H4 (cell line): ENCODE measurements around the gene USB1. TPM values are rescaled to one million over a fixed set of nuclear protein-coding genes. Genes with fewer than 3 reads are reported as not detected.
A peak's percentile ranks its signal among the peaks of the same experiment; 100 is the strongest.

ENCODE experiments used
- DNase-seq: peaks from one replicate; pipeline ENCODE4 v3.0.0-alpha.2; 2015; ENCODE audit warnings: low spot score
- total RNA-seq: library from RNA; depleted of rRNA; stranded (reverse); fragments of >200 nt; shearing (Covaris generic); gene quantifications from 2 replicates; pipeline ENCODE4 v1.2.3, GENCODE V29; 2014; rRNA removed

Gene USB1, protein sequence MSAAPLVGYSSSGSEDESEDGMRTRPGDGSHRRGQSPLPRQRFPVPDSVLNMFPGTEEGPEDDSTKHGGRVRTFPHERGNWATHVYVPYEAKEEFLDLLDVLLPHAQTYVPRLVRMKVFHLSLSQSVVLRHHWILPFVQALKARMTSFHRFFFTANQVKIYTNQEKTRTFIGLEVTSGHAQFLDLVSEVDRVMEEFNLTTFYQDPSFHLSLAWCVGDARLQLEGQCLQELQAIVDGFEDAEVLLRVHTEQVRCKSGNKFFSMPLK
- 28.6 and 30.5 TPM in 2 replicates for total RNA-seq

DNA sequence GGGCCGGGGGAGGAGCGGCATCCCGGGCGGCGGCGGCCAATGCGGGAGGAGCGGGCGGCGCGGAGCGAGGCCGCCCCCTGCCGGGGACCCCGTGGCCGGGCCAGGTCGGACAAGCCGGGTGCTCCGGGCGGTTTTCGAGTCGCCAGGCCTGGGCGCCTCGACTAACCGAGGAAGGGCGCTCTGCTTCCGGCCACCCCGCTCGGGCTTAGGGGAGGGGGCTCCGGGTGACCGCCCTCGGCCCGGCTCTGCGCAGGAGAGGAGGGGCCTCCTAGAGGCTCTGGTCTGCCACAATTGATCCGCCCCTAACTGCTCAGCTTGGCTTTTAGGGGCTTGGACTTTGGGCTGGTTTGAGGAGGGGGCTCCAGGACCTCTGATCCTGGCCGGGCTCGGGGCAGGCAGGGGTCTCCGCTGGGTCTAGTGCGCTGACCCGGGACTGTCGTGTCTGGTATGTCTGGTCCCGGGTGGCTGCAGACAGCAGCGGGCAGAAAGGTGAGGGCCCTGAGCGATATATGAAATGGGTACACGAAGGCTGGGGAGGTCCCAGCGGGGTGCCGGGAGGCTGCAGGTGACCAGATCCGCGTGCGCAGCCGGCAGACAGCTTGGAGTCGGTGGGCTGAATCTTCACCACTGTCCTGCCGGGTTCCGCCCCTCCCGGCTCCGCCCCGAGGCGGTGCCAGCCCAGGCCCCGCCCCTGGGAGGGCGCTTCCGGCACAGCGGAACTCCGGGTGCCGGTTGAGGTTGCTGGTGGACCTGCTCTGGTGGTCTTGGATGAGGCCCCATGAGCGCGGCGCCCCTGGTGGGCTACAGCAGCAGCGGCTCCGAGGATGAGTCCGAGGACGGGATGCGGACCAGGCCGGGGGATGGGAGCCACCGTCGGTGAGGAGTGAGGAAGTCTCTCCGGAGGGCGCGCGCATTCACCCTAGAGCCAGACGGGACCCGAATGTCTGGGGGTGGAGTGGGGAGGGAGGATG is at the start of gene USB1:
TSS of gene USB1 (plus strand) at position 702 of the 971 bp plus-strand sequence. CDS start at position 779, 77 bp downstream.
- DNase-seq: peak; percentile 62

DNA sequence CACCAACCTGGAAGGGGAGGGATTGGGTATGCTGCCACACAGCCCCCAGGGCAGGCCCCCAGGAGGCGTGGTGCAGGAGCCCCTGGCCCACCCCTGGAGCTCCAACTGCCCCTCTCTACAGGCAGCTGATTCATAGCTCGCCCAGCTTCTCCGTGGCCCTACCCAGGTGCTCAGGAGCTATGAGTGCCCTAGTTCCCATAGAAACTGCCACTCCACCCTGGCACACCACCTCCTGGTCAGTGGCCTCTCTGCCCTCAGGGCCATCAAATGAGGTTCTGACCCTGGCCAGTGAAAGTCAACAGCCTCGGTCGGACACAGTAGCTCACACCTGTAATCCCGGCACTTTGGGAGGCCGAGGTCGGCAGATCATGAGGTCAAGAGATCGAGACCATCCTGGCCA is 48.3 kb upstream of the USB1 start:
- DNase-seq: no peak

DNA sequence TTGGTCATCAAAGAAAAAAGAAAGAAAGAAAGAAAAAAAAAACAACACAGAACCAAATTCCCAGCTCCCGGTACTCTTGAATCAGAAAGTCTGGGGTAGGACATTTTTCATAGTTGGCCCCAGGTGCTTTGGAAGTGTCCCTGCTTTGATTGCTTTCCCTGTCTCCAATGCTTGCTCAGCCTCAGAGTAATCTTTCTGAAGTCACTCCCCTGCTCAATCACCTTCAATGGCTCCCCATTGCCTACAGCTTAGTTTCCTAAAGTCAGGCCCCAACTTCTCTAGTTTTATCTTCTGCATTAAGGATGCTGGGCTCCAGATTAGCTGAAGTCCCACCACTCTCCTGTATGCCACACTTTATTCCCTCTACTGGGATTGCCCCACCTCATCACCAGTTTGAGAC is 47.4 kb upstream of the USB1 start:
- DNase-seq: no peak

DNA sequence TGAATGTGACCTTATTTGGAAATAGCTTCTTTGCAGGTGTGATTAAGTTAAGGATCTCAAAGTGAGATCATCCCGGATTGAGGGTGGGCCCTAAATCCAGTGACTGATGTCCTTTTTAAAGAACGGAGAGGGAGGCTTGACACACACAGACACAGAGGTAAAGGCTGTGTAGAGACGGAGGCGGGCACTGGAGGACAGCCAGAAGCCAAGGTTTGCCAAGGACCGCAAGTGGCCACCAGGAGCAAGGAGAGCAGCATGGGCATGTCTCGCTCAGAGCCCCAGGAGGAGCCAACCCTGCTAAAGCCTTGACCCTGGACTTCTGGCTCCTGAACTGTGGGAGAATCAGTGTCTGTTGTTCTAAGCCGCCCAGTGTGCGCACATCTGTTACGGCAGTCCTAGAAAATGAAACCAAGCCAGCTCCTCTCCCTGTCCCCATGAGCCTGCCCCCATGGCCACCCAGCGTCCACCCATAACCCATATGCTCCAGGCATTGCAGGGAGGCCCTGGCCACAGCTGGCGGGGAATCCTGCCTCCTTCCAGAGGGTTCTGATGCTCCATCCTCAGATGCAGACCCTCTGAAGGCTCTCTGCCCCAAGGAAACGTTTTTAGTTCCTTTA is 45.5 kb upstream of the USB1 start:
- DNase-seq: peak; percentile 59

DNA sequence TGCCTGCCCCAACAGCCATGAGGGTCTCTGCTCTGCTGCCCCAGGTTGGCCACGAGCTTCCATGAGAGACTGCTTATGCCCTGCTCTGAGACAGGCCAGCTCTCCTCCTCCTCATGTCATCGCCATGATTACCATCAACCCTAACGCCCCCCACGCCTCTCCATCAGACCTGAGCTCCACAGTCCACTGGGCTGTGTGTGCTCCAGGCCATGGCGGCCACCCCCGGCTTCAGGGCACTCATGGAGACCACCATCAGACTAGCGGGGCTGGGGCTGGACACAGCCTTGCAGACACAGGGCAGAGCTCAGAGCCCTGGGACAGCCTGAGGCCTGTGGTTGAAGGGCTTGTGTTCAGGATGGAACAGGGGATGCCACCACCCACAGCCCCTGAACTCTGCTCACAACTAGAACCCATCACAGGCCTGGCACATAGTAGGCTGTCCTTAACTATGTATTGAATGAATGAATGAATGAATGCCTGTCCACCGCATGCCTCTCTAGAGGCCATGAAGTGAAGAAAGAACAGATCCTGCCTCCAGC is 44.9 kb upstream of the USB1 start:
- no peak for DNase-seq

DNA sequence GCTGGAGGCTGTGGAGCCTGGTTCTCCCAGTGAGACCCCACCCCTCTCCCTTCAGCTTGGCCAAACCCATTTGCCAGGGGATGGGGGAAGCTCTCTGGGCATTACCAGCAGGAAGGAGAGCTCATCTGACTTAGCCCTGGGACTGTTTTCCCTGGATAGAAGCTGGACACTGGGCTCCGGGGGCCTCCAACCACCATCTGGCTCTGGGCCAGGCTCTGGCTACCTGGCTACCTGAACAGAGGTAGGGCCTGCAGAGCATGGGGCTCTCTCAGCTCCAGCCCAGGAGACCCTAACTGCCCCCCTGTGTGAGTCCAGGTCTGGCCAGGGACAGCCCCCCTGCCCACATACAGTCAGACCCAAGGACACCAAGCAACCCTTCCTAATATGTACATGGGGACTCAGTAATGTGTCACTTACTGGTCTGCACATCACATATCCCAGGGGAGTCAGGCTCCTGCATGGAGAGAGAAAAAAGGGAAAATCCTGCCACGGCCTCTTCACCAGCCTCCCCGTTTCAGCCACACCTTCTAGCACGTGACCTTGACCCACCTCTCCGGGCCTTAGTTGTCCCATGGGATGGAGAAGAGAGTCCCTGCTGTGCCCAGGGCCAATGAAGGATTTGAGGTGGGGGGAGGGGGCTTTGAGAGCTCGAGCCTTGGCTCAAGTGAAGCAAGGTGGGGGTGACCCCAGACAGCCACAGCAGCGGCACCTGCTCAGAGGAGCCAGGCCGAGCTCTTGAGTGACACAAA is 44.1 kb upstream of the USB1 start:
- DNase-seq: no peak

DNA sequence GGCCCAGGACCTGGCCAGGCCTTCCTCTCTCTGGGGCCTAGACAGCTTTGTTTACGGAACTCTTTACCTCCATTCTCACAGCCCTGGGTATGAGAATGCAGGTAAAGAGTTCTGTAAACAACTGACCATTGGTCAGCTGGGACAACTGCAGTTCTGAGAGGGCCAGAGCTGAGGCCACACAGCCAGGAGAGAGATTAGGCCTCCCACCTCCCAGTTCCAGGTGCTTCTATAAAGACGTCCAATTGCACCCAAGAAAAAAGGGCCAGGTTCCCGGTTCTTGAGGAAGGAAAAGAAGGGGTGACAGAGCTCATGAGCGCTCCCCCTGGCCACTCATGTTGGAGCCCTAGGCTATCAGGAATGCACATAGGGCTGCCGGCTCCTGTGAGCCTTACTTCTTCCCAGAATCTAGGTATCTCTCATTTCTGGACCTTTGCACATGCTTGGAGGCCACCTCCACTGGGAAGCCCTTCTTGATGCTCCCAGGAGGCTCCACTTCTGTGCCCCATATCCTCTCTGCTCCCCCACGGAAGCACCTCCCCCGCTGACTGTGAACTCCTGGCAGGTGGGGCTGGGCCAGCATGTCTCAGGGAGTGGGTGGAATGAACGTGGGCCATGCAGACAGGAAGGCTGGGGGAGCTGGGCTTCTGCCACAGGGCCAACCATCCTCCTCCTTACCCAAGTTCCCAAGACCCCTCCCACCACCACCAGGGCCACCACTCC is 43.4 kb upstream of the USB1 start:
- DNase-seq: no peak

DNA sequence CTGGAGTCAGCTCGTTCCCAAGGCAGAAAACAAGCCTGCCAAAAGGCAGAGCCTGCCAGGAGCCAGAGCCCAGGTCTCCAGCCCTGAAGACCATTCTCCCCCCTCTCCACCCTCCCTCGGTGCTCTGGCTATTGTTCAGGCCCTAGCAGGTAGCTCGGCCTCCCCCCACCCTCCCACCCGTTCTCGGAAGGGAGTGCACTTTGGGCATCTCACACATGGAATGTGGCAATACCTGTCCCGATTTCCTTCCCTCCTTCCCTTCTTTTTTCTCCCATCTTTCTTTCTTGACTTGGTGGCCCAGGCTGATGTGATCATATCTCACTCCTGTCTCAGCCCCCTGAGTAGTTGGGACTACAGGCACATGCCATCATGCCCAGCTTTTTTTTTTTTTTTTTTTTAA is 42.7 kb upstream of the USB1 start:
- DNase-seq: no peak

DNA sequence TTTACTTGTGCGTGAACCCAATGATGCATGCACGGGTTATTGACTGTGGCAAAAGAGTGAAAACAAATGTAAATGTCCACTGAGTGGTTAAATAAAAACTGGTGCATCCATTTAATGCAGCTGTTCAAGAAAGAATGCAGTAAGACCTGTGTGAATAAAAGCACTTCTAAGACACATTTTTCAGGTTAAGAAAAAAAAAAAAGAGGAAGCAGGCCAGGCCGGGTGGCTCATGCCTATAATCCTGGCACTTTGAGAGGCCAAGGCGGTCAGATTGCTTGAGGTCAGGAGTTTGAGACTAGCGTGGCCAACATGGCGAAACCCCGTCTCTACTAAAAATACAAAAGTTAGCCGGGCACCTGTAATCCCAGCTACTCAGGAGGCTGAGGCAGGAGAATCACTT is 42.1 kb upstream of the USB1 start:
- DNase-seq: no peak

DNA sequence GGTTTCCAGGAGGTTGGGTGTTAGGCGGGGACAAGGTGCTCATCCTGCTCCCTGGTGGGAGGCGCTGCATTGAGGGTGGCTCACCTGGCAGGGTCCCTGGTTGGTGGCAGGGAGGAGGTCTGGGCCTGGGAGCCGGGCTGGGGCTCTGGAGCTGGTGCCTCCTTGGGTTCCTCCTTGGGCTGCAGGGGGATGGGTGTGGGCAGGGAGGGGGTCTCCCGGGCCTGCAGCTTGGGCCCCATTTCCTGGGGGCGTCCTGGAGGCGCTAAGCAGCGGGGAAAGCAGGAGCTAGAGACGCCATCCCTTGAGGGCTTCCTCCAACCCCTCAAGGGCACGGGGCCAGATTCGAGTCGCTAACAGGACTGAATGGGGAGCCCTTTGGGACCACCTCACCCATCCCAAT is 41.4 kb upstream of the USB1 start:
- no peak for DNase-seq

DNA sequence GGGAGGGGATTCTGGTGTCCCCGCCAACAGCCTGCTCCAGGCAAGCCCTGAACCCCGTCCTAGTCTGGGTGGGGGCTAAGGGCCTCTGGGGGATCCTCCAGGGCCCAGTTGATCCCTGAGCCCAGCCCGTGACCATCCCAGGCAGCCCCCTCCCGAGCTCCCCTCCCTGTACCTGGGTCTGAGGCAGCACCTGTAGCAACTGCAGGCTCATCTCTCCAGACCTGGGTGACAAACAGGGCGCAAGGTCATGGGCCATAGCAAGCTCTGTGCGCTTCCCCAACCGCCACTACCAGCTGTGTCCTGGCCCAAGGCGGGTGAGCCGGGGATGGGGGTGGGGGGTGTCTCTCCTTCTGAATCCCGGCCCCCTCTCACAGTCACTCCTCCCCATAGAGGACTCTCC is 40.9 kb upstream of the USB1 start:
- DNase-seq: no peak

DNA sequence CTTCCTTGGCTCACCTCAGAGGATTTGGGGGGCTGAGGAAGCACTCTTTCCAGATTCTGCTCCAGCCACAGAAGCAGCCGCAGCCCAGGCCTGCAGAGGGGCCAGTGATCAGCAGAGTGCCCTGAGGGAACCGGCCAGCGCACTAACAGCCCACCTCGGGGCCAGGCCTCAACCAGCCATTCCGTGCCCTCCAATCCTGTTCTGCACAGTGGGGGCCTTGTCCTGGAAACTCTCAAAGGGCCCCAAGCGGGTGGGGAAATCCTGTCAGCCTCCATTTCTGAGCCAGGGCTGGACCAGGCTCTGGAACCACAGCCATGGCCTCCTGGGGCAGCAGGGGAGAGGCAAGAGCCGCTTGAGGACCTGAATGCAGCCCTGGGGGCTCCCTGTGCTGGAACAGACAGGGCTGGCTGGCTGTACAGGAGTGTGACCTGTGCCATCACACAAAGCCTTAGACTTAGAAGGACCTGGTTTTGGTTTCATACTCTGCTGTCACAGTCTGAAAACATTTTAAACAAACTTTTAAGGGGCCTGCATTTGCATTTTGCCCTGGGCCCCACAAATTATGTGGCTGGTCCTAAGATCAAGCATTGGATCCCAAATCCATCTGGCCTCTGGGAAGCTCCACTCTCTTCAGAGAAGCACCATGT is 40.3 kb upstream of the USB1 start:
- DNase-seq: no peak

DNA sequence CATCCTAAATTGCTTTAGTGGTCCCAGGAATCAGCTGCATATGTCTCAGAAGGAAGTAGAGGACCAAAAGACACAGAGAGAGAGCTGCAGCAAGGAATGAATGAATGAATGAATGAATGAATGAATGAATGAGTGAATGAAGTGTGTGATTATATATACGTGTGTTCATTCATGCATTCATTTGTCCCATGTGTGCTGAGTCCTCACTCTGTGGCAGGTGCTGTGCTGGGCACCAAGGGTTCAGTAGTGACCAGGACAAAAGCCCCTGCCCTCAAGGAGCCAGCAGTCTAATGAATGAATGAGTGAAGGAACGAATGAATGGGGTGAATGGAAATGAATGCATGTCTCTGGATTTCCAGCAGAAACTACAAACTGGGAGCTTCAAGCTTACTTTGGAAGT is 39.7 kb upstream of the USB1 start:
- no peak for DNase-seq

DNA sequence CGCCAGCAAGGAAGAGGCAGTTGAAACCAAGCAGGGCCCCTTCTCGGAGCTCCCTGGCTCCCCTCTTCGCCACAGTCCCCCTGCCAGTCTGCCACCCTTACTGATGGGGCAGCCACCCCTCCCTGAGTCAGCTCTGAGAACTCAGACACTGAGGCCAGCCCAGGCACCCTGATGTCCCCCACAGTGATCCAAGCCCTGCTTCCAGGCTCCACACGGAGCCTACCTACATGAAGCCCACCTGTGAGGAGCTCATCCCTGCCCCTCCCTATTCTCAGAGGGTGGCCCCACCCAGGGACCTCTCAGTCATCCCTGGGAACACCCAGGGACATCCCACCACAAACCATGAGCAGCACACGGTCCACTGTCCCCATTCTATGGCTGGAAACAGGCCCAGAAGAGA is 39.2 kb upstream of the USB1 start:
- DNase-seq: no peak

DNA sequence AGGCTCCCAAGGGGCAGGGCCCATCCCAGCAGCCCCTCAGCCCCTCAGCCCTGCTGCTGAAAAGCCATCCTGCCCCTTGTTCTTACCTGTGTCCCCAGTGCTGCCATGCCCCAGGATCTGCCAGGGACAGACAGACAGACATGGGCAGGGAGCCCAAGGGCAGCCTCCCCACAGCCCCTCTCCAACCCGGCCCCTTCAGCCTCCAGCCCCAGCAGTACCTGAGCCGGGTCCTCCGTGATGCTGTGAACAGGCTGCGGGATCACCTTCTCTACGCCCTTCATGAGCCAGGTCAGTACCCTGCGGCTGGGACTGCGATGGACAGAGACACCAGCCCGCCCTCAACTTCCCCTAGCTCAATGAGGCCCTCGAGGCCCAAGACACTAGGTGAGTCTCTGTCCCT is 38.5 kb upstream of the USB1 start:
- DNase-seq: no peak

DNA sequence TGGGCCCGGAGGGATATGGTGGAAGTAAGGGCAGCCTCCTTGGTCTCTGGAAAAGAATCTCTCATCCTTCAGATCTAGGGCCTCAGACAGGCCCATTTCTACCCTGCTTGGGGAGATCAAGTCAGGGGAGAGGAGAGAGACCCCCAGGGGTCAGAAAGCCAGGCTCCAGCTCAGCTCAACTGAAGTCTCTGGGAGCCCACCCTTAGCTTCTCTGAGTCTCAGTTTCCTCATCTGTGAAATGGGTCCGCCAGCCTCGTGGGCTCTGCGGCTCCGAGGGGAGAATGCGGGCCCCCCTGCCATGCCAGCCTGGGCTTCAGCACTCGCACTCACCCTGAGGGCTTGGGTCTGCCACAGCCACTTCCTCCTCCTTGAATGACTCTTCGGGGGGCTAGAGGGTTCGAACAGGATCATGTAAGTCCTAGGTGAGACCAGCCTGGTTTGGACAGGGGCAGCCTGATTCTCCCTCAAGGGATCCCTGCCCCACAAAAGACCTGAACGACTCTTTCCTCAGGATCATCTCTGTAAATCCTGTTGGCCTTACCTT is 37.0 kb upstream of the USB1 start:
- DNase-seq: no peak

DNA sequence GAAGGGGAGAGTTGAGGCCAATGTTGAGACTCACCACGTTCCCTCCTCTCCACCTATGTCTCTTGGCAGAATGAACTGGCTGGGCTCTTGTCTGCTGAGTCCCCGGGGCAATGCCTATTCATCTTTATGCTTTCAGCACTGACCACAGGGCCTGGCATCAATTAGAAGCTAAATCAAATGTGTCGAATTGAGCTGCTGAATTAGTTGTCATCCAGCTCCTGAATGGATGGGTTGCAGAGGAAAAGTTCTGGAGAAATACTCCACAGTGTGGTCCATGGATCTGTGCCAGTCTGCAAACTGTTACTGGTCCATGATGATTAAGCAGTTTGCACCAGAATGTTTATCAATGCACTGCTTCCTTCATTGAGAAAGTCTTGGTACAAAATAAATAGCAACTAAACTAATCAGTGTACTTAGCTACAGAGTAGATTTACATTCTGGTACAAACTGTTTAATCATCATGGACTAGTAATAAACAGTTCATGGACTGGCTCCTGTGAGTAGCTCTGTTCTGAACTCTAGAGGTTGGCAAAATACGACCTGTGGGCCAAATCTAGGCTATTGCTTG is 34.9 kb upstream of the USB1 start:
- peak; percentile 41 for DNase-seq

DNA sequence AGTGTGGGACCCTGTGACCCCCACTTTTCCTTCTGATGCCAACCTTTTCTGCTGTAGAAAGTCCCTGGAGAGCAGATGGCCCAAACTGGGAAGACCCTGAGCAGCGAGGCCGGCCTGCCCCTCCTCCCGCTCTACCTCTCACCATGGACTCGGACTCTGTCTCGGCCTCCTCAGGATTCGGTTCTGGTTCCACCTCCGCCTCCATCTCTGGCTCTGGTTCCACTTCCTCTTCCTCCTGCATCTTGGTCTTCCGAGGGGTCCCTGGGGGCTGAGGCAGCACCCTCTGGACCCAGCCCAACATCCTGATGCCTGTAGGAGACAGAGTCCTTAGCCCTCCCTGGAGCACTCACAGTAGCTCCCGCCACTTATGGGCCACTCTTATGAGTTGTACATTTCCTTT is 34.2 kb upstream of the USB1 start:
- DNase-seq: no peak

DNA sequence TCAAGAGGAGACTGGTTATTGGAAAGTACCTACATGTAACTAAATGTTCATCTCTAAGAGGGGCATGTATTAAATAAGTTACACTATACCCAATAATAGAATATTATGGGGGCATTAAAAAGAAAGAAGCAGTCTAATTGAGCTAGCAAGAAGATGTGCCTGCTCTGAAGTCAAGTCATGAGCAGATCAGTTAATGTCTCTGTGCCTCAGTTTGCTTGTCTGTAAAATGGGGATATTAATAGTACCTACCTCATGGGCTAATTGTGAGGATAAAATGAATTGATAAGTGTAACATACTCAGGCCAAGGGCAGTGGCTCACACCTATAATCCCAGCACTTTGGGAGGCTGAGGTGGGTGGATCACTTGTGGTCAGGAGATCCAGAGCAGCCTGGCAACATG is 33.3 kb upstream of the USB1 start:
- no peak for DNase-seq
